HEK293T (cell line): ENCODE results near the gene KPNA3.

Source experiments
- ARNT ChIP-seq: fragments of 450-650 bp; IDR thresholded peaks from 2 replicates; pipeline ENCODE4 v1.6.1; 2017; ENCODE audit warnings: mild to moderate bottlenecking
- BHLHE40 ChIP-seq: fragments of 450-650 bp; IDR thresholded peaks from 2 replicates; pipeline ENCODE4 v1.6.1; 2016; ENCODE audit warnings: mild to moderate bottlenecking, moderate library complexity, borderline replicate concordance
- ELF4 ChIP-seq: fragments of 450-650 bp; IDR thresholded peaks from 2 replicates; pipeline ENCODE4 v1.6.1; 2017; ENCODE audit warnings: antibody characterized with exemption
- FOXA1 ChIP-seq: fragments of 450-650 bp; IDR thresholded peaks from 2 replicates; pipeline ENCODE4 v1.6.1; 2016; ENCODE audit warnings: mild to moderate bottlenecking
- L3MBTL2 ChIP-seq: fragments of 450-650 bp; conservative IDR thresholded peaks from 2 replicates; pipeline ENCODE4 v1.6.1; 2016; ENCODE audit warnings: mild to moderate bottlenecking
- SUZ12 ChIP-seq: fragments of 450-650 bp; IDR thresholded peaks from 2 replicates; pipeline ENCODE4 v1.6.1; 2016; ENCODE audit warnings: mild to moderate bottlenecking

- TF ChIP-seq L3MBTL2 (no peak), ELF4 (no peak), BHLHE40 (no peak), SUZ12 (no peak), FOXA1 (no peak), ARNT (no peak)
Observed at GRCh38 chr13:49653478-49653877, 139.0 kb downstream of the KPNA3 start.
